Measurements from ENCODE around the gene CHCHD4. TPM values are rescaled to one million over a fixed set of nuclear protein-coding genes. Genes with fewer than 3 reads are reported as not detected.
A peak's percentile ranks its signal among the peaks of the same experiment; 100 is the strongest.

The CHCHD4 gene
- total RNA-seq = 10 to 100 TPM in 6 of 8 experiments, 1 to 10 TPM in 2; 9.4 to 28.1 (median 13.9) TPM

- H3K4me3 ChIP-seq = peak within 1 kb of the TSS; percentile 53 to 89 (median 65)
- peak; percentile 65 to 91 (median 88) for ATAC-seq (replicated peaks in 6 of 8)
- 0 to 1% methylated on average over 10 to 19 of the region's 55 CpGs; no CpG with 5 or more reads in 8 of the 10 experiments for WGBS, 10 experiments
- H3K27ac ChIP-seq = peak within 1 kb of the TSS; percentile 69 to 82
- H3K4me1 ChIP-seq (replicated peaks in 1 of 2) = peaks cover 12 to 16% of the 10 kb centered on the region in 2 donors
- in situ Hi-C loops (cut with MboI; ENCODE audit: low pct_unique_long_range_greater_than_20kb in 2 of 9, low sequenced_read_pairs in 9 of 9, unreplicated experiment in 9 of 9) = loop anchor here in 1 of 9 experiments (25.0 kb wide), 1 partner anchor 187 kb away; no protein-coding TSS in a partner anchor
Observed at GRCh38 chr3:14124615-14125192, at the start of gene CHCHD4, which contains the start of gene TMEM43. CHCHD4 (minus strand) TSS chr3:14124870; CDS start chr3:14124676, 194 bp downstream. TMEM43 (plus strand) TSS chr3:14125052; CDS start chr3:14125194, 142 bp downstream.

GRCh38 chr3:14172496-14172895 lies 47.8 kb upstream of the CHCHD4 start:
- WGBS, 10 experiments = 89 to 100% (median 97%) methylated on average over 1 to 5 of the region's 5 CpGs; no CpG with 5 or more reads in 1 of the 10 experiments
- no peak for ATAC-seq (replicated peaks in 6 of 8)
- in situ Hi-C loops (cut with MboI; ENCODE audit: low pct_unique_long_range_greater_than_20kb in 2 of 9, low sequenced_read_pairs in 9 of 9, unreplicated experiment in 9 of 9) = no loop called here

GRCh38 chr3:14170531-14171159 lies 46.0 kb upstream of the CHCHD4 start:
- peaks cover 0 to 2% of the 10 kb centered on the region in 2 donors for H3K4me1 ChIP-seq (replicated peaks in 1 of 2)
- no peak overlapping the region for H3K27ac ChIP-seq
- in situ Hi-C loops (cut with MboI; ENCODE audit: low pct_unique_long_range_greater_than_20kb in 2 of 9, low sequenced_read_pairs in 9 of 9, unreplicated experiment in 9 of 9) = no loop called here
- ATAC-seq (replicated peaks in 6 of 8) = peak in 3 of 8 experiments; percentile 23 to 42 (median 36)
- no peak overlapping the region for H3K4me3 ChIP-seq
- WGBS, 10 experiments = 6 to 100% (median 86%) methylated on average over 1 to 2 of the region's 2 CpGs

More at GRCh38 chr3:14172496-14172895, 47.8 kb upstream of the CHCHD4 start:
- Histone ChIP-seq H3K4me1 (replicated peaks in 1 of 2) (peaks cover 6 to 11% of the 10 kb centered on the region in 2 donors), H3K27ac (no peak overlapping the region), H3K4me3 (no peak overlapping the region)

GRCh38 chr3:14169871-14170270 lies 45.2 kb upstream of the CHCHD4 start:
- Histone ChIP-seq H3K27ac (no peak overlapping the region), H3K4me1 (replicated peaks in 1 of 2) (peaks cover 0 to 2% of the 10 kb centered on the region in 2 donors), H3K4me3 (no peak overlapping the region)
- ATAC-seq (replicated peaks in 6 of 8) = no peak
- in situ Hi-C loops (cut with MboI; ENCODE audit: low pct_unique_long_range_greater_than_20kb in 2 of 9, low sequenced_read_pairs in 9 of 9, unreplicated experiment in 9 of 9) = no loop called here

GRCh38 chr3:14169435-14169834 lies 44.8 kb upstream of the CHCHD4 start:
- 63 to 100% (median 86%) methylated on average over 1 to 2 of the region's 2 CpGs for WGBS, 10 experiments
- no peak for ATAC-seq (replicated peaks in 6 of 8)
- Histone ChIP-seq H3K4me3 (no peak overlapping the region), H3K4me1 (replicated peaks in 1 of 2) (peaks cover 0 to 2% of the 10 kb centered on the region in 2 donors), H3K27ac (no peak overlapping the region)
- in situ Hi-C loops (cut with MboI; ENCODE audit: low pct_unique_long_range_greater_than_20kb in 2 of 9, low sequenced_read_pairs in 9 of 9, unreplicated experiment in 9 of 9) = no loop called here

GRCh38 chr3:14166877-14167603 lies 42.4 kb upstream of the CHCHD4 start:
- 33 to 100% (median 95%) methylated on average over 1 to 9 of the region's 9 CpGs; no CpG with 5 or more reads in 2 of the 10 experiments for WGBS, 10 experiments
- ATAC-seq (replicated peaks in 6 of 8) = no peak
- Histone ChIP-seq H3K4me3 (no peak overlapping the region), H3K27ac (no peak overlapping the region), H3K4me1 (replicated peaks in 1 of 2) (no peaks in the 10 kb centered on the region)
- in situ Hi-C loops (cut with MboI; ENCODE audit: low pct_unique_long_range_greater_than_20kb in 2 of 9, low sequenced_read_pairs in 9 of 9, unreplicated experiment in 9 of 9) = no loop called here

- no peak for ATAC-seq (replicated peaks in 6 of 8)
- WGBS, 10 experiments = 75 to 100% (median 100%) methylated on average over 1 to 2 of the region's 2 CpGs; no CpG with 5 or more reads in 1 of the 10 experiments
- H3K27ac ChIP-seq = no peak overlapping the region
- no peaks in the 10 kb centered on the region for H3K4me1 ChIP-seq (replicated peaks in 1 of 2)
- H3K4me3 ChIP-seq = no peak overlapping the region
- in situ Hi-C loops (cut with MboI; ENCODE audit: low pct_unique_long_range_greater_than_20kb in 2 of 9, low sequenced_read_pairs in 9 of 9, unreplicated experiment in 9 of 9) = no loop called here
Observed at GRCh38 chr3:14162178-14162577, 37.5 kb upstream of the CHCHD4 start.

GRCh38 chr3:14161282-14161681 lies 36.6 kb upstream of the CHCHD4 start:
- ATAC-seq (replicated peaks in 6 of 8) = no peak
- H3K4me3 ChIP-seq = no peak overlapping the region
- WGBS, 10 experiments = 80 to 100% (median 98%) methylated on average over 1 to 2 of the region's 2 CpGs
- no peaks in the 10 kb centered on the region for H3K4me1 ChIP-seq (replicated peaks in 1 of 2)
- in situ Hi-C loops (cut with MboI; ENCODE audit: low pct_unique_long_range_greater_than_20kb in 2 of 9, low sequenced_read_pairs in 9 of 9, unreplicated experiment in 9 of 9) = no loop called here
- no peak overlapping the region for H3K27ac ChIP-seq

- no peak overlapping the region for H3K27ac ChIP-seq
- WGBS, 10 experiments = 87 to 100% (median 94%) methylated on average over 1 to 5 of the region's 8 CpGs; no CpG with 5 or more reads in 1 of the 10 experiments
- H3K4me1 ChIP-seq (replicated peaks in 1 of 2) = no peaks in the 10 kb centered on the region
- in situ Hi-C loops (cut with MboI; ENCODE audit: low pct_unique_long_range_greater_than_20kb in 2 of 9, low sequenced_read_pairs in 9 of 9, unreplicated experiment in 9 of 9) = no loop called here
- no peak overlapping the region for H3K4me3 ChIP-seq
- ATAC-seq (replicated peaks in 6 of 8) = no peak
Observed at GRCh38 chr3:14159426-14159825, 34.8 kb upstream of the CHCHD4 start.

- no peak for ATAC-seq (replicated peaks in 6 of 8)
- in situ Hi-C loops (cut with MboI; ENCODE audit: low pct_unique_long_range_greater_than_20kb in 2 of 9, low sequenced_read_pairs in 9 of 9, unreplicated experiment in 9 of 9) = no loop called here
- WGBS, 10 experiments = 85 to 100% (median 99%) methylated on average over 1 to 10 of the region's 14 CpGs; no CpG with 5 or more reads in 2 of the 10 experiments
- Histone ChIP-seq H3K27ac (no peak overlapping the region), H3K4me3 (no peak overlapping the region), H3K4me1 (replicated peaks in 1 of 2) (no peaks in the 10 kb centered on the region)
Observed at GRCh38 chr3:14158370-14158769, 33.7 kb upstream of the CHCHD4 start.

GRCh38 chr3:14157951-14158350 lies 33.3 kb upstream of the CHCHD4 start:
- WGBS, 10 experiments = 84 to 100% (median 97%) methylated on average over 1 to 9 of the region's 9 CpGs; no CpG with 5 or more reads in 5 of the 10 experiments
- ATAC-seq (replicated peaks in 6 of 8) = no peak
- in situ Hi-C loops (cut with MboI; ENCODE audit: low pct_unique_long_range_greater_than_20kb in 2 of 9, low sequenced_read_pairs in 9 of 9, unreplicated experiment in 9 of 9) = no loop called here

GRCh38 chr3:14156843-14157561 lies 32.3 kb upstream of the CHCHD4 start:
- in situ Hi-C loops (cut with MboI; ENCODE audit: low pct_unique_long_range_greater_than_20kb in 2 of 9, low sequenced_read_pairs in 9 of 9, unreplicated experiment in 9 of 9) = no loop called here
- H3K27ac ChIP-seq = no peak overlapping the region
- H3K4me1 ChIP-seq (replicated peaks in 1 of 2) = no peaks in the 10 kb centered on the region
- no peak for ATAC-seq (replicated peaks in 6 of 8)
- no peak overlapping the region for H3K4me3 ChIP-seq
- 80 to 100% (median 96%) methylated on average over 1 to 11 of the region's 13 CpGs; no CpG with 5 or more reads in 1 of the 10 experiments for WGBS, 10 experiments

More at GRCh38 chr3:14157951-14158350, 33.3 kb upstream of the CHCHD4 start:
- Histone ChIP-seq H3K4me1 (replicated peaks in 1 of 2) (no peaks in the 10 kb centered on the region), H3K4me3 (no peak overlapping the region), H3K27ac (no peak overlapping the region)

Data from motor neuron (in vitro differentiated cells).